Posterior vena cava (tissue), 2 donors: ENCODE measurements around the gene ADCY7. TPM values are rescaled to one million over a fixed set of nuclear protein-coding genes. Genes with fewer than 3 reads are reported as not detected.
A peak's percentile ranks its signal among the peaks of the same experiment; 100 is the strongest.

ENCODE experiments used
- DNase-seq: peaks from one replicate; pipeline ENCODE4 v3.0.0-alpha.2; 2020; ENCODE audit warnings: low spot score
- intact Hi-C, 2 donors: fragments of 100-400 bp; cut with DNase I; formaldehyde crosslinking; loops; one replicate each; pipeline versions ENCODE4 v1.14.1 to v1.14.2; 2022 to 2023
- total RNA-seq, 2 donors: library from RNA; stranded (reverse); fragmentation: NEBNext Ultra II Directional; extraction: Animal tissue kit (Norgen Biotek cat#: 25700); gene quantifications; one replicate each; pipeline ENCODE4 v1.2.1, GENCODE V29; 2021
- donor health status: DM: yes; HTN: yes; CAD: no.
- donor health status: DM: yes; HTN: yes; CAD: no.

The ADCY7 gene
- total RNA-seq, 2 donors from 2014 or later = 31.3 to 50.2 TPM

DNA sequence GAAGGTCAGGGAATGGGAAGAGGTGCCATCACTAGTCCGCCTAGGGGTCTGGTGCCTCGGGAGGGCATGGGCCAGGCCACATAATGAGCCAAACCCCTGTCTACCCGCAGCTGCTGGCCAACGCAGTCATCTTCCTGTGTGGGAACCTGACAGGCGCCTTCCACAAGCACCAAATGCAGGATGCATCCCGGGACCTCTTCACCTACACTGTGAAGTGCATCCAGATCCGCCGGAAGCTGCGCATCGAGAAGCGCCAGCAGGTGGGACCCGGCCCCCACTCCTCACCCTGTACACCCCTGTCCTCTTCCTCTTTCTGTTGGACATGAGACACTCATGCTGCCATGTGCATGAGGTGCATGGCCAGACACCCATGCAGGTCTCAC lies 26.2 kb downstream of the ADCY7 start:
- no peak for DNase-seq
- intact Hi-C loops = no loop called here

DNA sequence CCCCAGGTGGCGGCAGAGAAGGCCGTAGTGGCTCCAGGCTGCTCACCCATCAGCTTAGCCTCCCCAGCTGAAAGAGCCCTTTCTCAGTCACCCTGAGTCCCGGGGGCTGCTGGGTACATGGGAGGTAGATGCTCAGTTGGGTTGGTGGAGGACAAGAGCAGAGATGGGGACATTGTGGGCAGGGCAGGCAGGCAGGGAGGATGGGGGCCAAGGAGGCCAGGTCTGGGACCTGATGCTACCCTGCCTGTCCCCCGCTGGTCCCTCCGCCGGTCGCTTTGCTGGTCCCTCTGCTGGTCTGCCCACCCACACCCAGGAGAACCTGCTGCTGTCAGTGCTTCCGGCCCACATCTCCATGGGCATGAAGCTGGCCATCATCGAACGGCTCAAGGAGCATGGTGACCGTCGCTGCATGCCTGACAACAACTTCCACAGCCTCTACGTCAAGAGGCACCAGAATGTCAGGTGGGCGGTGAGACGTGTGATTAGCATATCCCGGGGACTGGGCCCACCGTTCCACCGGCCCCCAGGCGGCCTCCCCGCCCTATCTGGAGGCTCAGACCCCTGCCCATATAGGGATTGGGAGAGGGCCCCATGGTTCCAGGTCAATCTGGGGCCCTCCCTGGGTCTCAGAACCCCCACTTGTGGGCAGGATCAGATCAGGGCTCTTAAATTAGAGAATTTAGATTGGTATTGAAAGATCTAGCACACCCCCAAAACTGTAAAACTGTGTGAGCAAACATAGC lies 26.9 kb downstream of the ADCY7 start:
- DNase-seq = peak; percentile 53
- intact Hi-C loops = no loop called here

DNA sequence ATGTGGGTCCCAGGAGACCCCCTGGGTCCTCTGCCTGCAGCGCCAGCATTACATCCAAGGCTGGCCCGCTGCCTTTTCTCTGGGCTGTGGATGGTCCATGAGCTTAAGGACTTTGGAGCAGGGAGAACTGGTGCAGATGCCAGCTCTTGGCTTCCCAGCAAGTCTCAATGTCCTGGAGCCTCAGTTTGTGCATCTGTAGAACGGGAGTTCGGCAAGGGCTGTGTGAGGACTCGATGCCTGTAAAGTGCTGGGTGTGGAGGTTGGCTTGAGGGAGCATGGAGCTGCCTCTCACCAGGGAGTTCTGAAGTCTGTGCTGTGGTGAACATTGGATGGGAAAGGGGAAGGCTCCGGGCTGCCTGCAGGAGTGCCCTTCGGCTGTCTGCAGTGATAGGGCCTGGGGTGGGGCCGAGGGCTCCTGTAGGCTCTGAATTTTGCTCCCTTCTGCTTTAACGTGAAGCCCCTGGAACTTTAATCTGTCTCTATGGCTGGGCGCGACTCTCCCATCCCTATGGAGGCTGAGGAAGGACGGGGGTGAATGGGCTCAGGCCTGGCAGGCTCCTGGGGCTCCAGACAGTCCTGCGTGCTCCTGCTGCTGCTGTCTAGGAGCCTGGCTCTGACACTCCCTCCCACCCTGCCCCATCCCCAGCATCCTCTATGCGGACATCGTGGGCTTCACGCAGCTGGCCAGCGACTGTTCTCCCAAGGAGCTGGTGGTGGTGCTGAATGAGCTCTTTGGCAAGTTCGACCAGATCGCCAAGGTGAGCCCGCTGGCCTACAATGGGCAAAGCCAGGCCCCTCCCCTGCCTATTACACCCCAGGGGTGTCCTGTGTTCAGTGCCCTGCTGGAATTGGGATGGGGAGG lies 27.9 kb downstream of the ADCY7 start:
- DNase-seq = peak; percentile 65

DNA sequence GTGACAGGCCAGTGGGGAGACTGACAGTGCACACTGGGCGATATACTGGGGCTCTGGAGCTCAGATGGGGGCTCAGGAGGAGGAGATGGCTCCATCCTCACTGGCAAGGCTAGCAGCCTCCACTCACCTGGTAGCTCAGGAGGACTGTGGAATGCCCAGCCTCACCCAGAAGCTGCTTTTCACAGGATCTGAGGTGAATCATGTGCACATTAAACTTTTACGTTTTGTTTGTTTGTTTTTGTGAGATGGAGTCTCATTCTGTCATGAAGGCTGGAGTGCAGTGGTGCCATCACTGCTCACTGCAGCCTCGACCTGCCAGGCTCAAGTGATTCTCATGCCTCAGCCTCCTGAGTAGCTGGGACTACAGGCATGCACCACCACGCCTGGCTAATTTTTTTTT lies 28.6 kb downstream of the ADCY7 start:
- DNase-seq = peak; percentile 23
- intact Hi-C loops = no loop called here

More for the DNA sequence above, 27.9 kb downstream of the ADCY7 start:
- intact Hi-C loops = no loop called here

DNA sequence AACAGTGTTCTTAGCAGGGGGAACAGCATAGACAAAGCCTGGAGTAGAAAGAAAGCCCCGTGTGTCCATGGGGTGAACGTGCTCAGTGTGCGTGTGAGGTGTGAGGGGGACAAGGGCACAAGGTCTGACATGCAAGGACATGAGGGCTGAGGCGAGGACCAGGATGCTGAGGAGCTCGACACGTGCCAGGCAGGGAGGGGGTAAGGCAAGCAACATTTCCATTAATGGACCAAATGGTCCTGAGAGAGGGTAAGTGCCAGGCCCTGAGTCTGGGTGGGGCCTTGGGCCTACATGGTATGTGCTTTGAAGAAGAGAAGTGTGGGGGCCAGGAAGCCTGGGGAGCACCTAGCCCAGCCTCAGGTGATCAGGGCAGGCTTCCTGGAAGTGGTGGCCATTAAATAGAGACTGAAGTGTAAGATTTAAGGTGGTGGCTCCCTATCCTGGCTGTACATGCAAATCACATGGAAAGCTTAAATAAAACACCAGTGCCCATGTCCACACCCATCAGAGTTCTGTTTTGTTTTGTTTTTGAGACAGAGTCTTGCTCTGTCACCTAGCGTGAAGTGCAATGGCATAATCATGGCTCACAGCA lies 29.3 kb downstream of the ADCY7 start:
- DNase-seq = peak; percentile 51

DNA sequence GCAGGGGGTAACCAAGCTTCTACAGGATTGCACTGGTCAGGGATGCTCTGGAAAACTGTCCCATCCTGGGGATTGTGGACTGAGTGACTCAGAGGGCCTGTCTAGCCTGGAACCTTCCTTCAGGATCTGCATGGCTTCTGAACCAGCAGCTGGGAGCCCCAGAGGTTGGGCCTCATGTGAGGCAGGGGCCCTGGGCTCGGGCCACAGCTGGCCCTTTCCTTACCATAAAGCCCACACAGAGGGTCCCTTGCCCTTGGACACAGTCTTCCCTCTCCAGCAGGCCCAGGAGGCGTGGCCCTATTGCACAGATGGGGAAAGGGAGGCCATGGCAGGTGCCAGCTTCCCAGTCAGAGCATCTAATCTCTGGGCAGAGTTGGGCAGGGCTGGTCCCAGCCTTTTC lies 30.5 kb downstream of the ADCY7 start:
- peak; percentile 46 for DNase-seq
- intact Hi-C loops = no loop called here

More for the DNA sequence above, 29.3 kb downstream of the ADCY7 start:
- intact Hi-C loops = no loop called here

DNA sequence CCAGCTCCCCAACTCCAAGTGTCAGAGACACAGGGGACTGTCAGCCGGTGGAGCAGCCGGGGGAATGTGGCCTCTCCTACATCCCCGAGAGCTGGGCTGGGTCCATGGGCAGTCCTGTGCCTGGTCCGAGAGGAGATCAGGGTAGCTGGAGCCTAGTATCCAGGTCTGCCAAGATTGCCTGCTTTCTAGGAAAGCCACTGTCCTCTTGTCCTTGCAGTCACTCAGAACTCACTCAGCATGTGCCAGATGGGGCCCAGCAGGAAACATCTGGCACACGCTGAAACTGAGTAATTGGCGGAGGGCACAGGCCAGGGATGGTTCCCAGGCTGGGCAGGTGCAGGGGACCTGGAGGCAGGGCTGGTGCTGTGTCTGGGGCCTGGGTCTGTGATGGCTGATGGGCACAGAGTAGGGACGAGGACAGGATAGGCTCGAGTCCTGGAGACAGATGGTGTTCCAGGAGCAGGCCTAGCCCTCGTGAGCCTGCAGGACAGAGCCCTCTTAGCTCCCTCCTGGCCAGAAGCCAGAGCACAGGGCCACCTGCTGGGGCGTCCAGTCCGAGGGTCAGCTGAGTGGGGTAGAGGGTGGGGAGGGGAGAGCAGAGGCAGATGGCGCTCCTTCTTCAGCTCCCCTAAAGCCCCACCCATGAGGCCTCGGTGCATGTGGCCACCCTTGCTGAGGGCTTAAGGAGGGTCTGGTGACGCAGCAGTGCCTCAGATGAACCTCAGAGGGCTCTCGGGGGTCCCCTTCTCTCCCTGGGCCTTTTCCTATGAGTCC lies 31.1 kb downstream of the ADCY7 start:
- peak; percentile 67 for DNase-seq

DNA sequence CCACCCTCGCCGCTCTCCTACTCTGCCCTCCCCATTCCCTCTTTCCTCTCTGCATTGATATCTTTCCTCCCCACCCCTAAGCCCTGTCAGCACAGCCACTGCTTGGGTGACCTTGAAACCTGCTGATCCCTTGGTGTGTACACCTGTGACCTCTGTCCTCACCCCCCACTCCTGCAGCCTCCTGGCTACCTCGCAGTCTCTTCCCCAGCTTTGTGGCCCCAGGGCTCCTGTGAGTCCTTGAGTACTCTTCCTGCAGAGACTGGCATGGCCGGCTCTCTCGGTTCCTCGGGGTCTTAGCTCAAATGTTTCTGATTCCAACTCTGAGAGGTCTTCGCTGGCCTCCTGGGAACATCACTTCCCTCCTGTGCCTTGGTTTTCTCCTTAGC lies 31.7 kb downstream of the ADCY7 start:
- intact Hi-C loops = no loop called here

More for the DNA sequence above, 31.1 kb downstream of the ADCY7 start:
- intact Hi-C loops = no loop called here

DNA sequence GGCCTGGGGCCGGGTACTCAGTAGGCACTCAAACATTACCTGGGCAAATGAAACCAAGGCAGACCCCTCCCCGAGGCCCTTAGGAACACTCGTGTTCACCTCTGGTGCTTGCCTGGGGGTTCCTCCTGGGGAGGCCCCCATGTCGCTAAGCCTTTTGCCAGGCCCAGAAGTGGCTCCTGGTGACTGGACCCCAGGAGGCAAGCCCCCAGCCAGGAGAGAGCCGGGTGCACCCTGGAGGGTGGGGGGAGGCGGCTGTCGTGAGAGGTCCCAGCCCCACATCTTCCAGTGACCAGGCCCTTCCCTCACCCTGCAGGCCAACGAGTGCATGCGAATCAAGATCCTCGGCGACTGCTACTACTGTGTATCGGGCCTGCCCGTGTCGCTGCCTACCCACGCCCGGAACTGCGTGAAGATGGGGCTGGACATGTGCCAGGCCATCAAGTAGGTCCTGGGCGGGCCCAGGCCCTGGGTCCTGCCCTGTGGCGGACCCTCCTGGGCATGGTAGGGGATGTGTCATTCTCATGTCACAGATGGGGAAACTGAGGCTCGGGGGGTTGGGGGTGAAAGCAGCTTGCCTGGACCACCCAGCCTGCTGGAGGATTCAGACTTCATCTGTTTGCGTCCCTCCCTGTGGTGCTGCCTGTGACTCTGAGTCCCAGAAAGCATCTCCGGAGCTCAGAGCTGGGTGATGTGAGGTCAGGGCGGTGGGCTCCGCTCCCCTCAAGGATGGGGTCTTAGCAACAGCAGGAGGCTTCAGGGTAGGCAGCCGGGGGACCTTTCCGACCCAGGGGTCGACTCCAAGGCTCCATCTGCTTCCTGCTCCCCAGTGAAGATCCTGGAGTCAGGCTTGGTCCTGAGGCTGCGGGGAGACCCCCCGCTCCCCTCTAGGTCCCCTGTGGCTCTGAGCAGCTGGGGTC lies 32.5 kb downstream of the ADCY7 start:
- intact Hi-C loops = no loop called here
- no peak for DNase-seq

More for the DNA sequence above, 31.7 kb downstream of the ADCY7 start:
- DNase-seq = peak; percentile 54

DNA sequence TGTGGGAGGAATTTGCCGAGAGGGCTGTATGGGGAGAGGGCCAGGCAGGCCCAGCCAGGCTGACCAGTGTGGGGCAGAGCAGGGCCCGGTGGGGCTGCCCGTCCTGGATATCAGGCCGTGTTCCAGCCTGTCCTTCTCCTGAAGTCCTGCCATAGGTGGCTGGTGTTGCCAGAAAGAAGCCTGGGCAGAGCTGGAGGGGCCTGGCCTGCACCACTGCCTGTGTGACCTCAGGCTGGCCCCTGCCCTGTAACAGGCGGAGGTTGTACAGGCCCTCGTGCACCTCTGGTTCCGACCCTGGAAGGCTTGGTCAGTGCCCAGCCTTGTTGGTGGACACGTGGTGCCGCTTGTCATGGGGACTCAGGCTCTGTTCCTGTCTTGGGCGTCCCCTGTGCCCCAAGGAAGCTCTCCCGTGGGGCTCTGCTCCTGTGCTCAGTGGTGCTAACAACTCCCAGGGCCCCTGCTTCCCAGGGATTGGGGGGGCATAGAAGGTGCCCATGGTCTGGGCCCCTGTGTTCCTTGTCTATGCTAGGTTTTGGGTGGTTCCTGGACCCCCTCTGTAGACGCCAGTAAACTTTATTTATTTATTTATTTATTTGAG lies 33.3 kb downstream of the ADCY7 start:
- intact Hi-C loops = no loop called here
- no peak for DNase-seq

DNA sequence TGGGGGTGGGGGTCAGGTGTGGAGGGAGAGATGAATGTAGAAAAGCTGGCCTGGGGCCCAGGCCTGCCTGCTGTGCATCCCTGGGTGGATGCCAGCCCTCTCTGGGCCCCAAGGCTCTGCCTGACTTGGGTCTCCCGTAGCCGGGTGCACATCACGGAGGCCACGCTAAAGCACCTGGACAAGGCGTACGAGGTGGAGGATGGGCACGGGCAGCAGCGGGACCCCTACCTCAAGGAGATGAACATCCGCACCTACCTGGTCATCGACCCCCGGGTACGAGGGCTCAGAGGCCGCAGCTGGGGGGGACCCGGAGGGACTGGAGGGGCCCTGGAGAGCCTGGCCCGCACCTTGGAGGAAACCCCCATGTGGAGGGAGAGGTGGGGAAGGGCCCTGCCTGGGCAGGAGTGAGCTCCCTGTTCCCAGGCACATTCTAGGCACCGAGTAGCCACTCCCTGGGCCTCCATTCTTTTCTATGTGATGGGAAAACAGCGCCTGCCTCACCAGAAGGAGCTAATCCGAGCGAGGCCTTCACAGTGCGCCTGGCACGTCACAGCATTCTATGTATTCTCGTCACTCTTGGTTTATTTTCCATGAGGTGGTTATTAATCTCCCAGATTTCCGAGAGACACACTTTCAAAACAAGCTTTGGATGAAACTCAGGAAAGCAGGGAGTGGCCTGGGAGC lies 34.7 kb downstream of the ADCY7 start:
- DNase-seq = peak; percentile 80
- intact Hi-C loops = no loop called here

DNA sequence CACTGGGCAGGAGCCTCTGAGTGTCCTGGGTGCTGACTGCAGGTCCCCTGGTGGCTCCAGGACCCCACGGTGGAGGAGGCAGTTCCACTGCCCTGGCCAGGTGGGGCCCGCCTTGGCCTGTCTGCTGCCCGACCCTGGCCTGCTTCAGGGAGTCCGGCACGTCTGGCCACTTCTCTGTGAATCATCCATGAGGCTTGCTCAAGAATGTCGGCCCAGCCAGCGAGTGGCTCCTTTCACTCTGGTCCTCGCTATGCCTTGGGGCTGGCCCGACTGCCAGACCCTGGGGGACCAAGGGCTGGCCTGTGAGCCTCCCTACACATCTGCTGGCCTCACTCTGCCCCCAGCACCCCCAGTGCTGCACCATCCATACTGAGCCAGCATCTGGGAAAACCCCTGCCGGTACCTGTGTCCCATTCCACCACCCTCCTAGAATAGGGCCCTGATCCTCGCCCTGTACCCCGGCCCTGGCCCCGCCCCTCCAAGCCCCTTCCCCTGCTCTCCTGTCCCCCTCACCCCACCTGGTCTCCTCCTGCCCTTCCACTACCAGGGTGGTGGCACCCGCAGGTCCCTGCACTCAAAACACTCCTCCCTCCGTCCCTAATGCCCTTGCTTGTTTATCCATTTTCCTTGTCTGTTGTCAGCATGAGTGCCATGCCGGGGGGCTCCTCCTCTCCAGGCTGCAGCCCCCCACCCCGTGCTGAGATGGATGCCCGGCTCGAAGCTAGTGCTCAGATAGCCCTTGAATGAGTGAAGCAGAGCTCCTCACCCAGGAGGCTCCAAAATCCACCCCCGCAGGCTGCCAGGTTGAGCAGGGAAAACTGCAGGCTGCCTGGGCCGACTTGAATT lies 35.5 kb downstream of the ADCY7 start:
- intact Hi-C loops = no loop called here
- peak; percentile 93 for DNase-seq

DNA sequence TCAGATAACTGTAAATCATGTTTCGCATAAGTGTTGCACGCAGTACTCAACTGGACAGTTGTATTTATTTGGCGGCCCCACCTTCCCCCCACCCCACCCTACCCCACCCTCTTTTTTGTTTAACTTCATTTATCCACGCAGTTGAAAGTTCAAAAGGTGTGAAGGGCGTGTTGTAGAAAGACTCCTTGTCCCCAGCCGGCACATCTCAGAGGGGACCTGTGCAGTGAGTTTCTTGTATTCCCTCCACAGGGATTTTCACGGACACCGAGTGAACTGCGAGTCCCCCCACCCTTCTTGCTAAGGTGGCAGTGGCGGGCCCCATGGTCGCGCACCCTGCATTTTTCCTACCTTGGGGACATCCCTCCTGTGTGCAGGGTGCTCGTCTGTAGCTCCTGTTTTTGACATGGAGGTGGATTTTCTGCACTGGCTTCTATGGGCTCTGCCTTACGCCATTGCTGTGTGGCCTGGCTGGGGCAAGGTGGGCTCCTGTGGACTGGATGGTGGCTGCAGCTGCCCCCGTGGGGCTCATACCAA lies 36.2 kb downstream of the ADCY7 start:
- intact Hi-C loops = no loop called here
- DNase-seq = peak; percentile 75

DNA sequence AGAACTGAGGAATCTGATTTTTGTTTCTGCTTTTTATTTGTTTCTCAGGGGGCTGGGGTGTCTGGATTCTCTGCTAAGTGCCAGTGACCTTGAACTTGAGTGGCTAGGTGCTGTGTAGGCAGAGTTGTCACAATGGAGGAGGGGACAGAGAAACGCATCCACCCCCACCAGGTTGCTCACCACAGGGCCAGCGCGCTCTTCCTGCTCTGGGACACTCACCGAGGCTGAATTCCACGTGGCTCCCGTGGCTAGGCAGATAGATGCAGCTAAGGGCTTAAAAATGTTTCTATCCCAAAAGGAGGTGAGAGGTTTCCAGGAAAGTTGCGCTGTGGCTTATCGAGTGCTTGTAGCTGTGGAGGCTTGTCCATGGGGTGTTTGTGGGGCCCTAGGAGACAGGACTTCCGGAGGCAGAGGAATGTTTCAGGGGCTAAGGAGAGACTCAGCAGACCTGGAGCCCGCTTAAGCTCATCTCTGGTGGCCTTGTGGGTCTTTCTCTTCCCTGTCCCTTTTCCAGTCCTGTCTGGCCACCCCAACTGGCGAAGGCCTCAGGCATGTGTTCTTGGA lies 36.8 kb downstream of the ADCY7 start:
- intact Hi-C loops = no loop called here

DNA sequence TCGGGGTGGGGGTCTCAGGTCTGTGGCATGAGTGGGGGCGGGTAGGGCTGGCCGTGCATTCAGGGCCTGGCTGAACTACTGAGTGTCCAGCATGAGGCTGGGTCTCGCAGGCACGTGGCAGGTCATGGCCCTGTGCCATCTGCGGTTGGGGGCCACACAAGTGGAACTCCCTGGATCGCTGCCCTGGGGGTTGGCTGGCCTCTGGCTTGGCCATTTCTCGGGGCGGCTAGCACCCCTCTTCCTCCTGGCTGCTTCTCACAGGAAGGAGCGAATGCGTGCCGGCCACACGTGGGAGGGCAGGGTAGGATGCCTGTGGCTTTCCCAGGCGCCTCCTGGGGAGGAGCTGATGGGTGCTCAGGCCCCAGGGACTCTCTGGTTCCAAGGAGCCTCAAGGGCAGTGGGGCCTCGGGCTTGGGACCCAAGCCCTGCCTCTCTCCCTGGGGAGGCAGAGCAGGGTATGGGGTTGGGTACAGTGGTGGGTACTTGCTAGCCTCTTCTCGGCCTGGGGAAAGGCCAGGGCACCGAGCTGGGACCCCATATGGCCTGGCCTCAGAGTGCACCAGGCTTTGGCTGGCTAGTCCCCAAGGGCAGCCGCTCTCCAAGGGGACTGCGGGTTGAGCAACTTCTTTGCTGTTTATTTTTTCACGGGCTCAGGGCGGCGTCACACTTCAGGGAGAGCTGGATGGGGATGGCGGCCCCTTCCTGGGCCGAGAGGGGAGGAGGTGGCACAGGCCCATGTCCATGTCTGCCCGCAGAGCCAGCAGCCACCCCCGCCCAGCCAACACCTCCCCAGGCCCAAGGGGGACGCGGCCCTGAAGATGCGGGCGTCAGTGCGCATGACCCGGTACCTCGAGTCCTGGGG lies 37.5 kb downstream of the ADCY7 start:
- intact Hi-C loops = no loop called here
- DNase-seq = peak; percentile 80

More for the DNA sequence above, 36.8 kb downstream of the ADCY7 start:
- no peak for DNase-seq
